Measurements from ENCODE around the gene AZU1. TPM values are rescaled to one million over a fixed set of nuclear protein-coding genes. Genes with fewer than 3 reads are reported as not detected.

Gene AZU1, protein sequence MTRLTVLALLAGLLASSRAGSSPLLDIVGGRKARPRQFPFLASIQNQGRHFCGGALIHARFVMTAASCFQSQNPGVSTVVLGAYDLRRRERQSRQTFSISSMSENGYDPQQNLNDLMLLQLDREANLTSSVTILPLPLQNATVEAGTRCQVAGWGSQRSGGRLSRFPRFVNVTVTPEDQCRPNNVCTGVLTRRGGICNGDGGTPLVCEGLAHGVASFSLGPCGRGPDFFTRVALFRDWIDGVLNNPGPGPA
- polyA plus RNA-seq (2011; rRNA removed) (0.15 and 0.31 TPM in 2 replicates), polyA plus RNA-seq (2017; fragmentation: RNase III; extraction: RNeasy Plus Mini Kit Qiagen cat#74134 plus additional on column Dnase treatment) (0.26 to 0.55 TPM (median 0.32 TPM) in 3 replicates), polyA minus RNA-seq (2011; rRNA and poly(A)+ RNA removed) (not detected in 2 replicates)
- 0.16 and 0.26 TPM in 2 replicates for polyA plus RNA-seq (2012; cell fraction: cytosol; rRNA removed)
- polyA plus RNA-seq (2012; cell fraction: nucleus; rRNA removed) = 4.7 and 5.9 TPM in 2 replicates

- ATAC-seq (peak; percentile 19 to 30; a peak in 1 of 6 replicates), DNase-seq (ENCODE audit: low read depth in 1 of 2, low spot score in 1 of 2) (no peak), FAIRE-seq (no peak)
- H3K4me1 ChIP-seq = peaks cover 7% of the 10 kb centered on the region; the same call in 2 of the 3 replicates
- 64% methylated on average over 5 of the region's 33 CpGs for WGBS (ENCODE audit: missing lambda C conversion rate)
- no peak within 1 kb of the TSS for H3K27ac ChIP-seq
- no peak within 1 kb of the TSS for H3K4me2 ChIP-seq
- POLR2A ChIA-PET = interaction anchor here (0.6 kb wide), 1 partner anchor 10 kb away, joined by 4 read pairs; no protein-coding TSS in a partner anchor
- H3K4me3 ChIP-seq = no peak within 1 kb of the TSS
- H3K9me3 ChIP-seq = no peaks in the 10 kb centered on the region
- TF ChIP-seq ZFP36 (IDR thresholded peaks at IDR 0.05; ENCODE audit: borderline replicate concordance, partially characterized antibody) (peak; percentile 33), MAX (IDR thresholded peaks at IDR 0.05) (no peak)
- CTCF ChIA-PET = interaction anchor here (1.6 kb wide), 1 partner anchor 58 kb away, joined by 10 read pairs; no protein-coding TSS in a partner anchor
Observed at GRCh38 chr19:827710-828321, at the start of gene AZU1. Gene AZU1, plus strand, starts transcription at chr19:827837. Its CDS starts 10 bp downstream, at chr19:827847.

- CTCF ChIA-PET = interaction anchor here (1.1 kb wide), 1 partner anchor 9 kb away, joined by 5 read pairs; no protein-coding TSS in a partner anchor
- TF ChIP-seq RARB (CRISPR knock-in tag; IDR thresholded peaks at IDR 0.05) (0 out of 2 replicates have a peak, but pooled peaks have one; percentile 21), REST (IDR thresholded peaks at IDR 0.05) (no peak), NR3C1 (IDR thresholded peaks at IDR 0.05) (no peak), TFCP2L1 (CRISPR knock-in tag; IDR thresholded peaks at IDR 0.05) (no peak), CHD4 (IDR thresholded peaks at IDR 0.05; ENCODE audit: borderline replicate concordance) (no peak), MYC (IDR thresholded peaks at IDR 0.05; ENCODE audit: borderline replicate concordance, low read length) (peak; percentile 89), BHLHE40 (IDR thresholded peaks at IDR 0.05; ENCODE audit: low read depth, low read length) (no peak), NFE2L2 (conservative IDR thresholded peaks at IDR 0.05; ENCODE audit: low read length) (no peak), CBX2 (IDR thresholded peaks at IDR 0.05; ENCODE audit: borderline replicate concordance, low read depth) (no peak), POLR2A (IDR thresholded peaks at IDR 0.05; ENCODE audit: low read length) (no peak), CEBPB (IDR thresholded peaks at IDR 0.05) (peak; percentile 84 to 96), RAD21 (conservative IDR thresholded peaks at IDR 0.05 in 1 of 2, IDR thresholded peaks at IDR 0.05 in 1 of 2) (0 out of 5 replicates have a peak, but pooled peaks of 1 of the 2 experiments have one; percentile 23), FOSL2 (IDR thresholded peaks at IDR 0.05) (no peak), FOSL2 (CRISPR knock-in tag; IDR thresholded peaks at IDR 0.05) (peak; percentile 39), RNF2 (IDR thresholded peaks at IDR 0.05; ENCODE audit: borderline replicate concordance, low read depth) (no peak), FOSB (CRISPR knock-in tag; IDR thresholded peaks at IDR 0.05) (no peak), EHF (CRISPR knock-in tag; IDR thresholded peaks at IDR 0.05) (peak; percentile 80; the same call in 1 of the 2 replicates), ZC3H11A (IDR thresholded peaks at IDR 0.05) (no peak), RCOR1 (IDR thresholded peaks at IDR 0.05; ENCODE audit: low read depth, low read length) (no peak)
- TF ChIP-seq, protein P1, sequence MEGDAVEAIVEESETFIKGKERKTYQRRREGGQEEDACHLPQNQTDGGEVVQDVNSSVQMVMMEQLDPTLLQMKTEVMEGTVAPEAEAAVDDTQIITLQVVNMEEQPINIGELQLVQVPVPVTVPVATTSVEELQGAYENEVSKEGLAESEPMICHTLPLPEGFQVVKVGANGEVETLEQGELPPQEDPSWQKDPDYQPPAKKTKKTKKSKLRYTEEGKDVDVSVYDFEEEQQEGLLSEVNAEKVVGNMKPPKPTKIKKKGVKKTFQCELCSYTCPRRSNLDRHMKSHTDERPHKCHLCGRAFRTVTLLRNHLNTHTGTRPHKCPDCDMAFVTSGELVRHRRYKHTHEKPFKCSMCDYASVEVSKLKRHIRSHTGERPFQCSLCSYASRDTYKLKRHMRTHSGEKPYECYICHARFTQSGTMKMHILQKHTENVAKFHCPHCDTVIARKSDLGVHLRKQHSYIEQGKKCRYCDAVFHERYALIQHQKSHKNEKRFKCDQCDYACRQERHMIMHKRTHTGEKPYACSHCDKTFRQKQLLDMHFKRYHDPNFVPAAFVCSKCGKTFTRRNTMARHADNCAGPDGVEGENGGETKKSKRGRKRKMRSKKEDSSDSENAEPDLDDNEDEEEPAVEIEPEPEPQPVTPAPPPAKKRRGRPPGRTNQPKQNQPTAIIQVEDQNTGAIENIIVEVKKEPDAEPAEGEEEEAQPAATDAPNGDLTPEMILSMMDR (IDR thresholded peaks at IDR 0.05) = no peak
- TF ChIP-seq, protein P2, sequence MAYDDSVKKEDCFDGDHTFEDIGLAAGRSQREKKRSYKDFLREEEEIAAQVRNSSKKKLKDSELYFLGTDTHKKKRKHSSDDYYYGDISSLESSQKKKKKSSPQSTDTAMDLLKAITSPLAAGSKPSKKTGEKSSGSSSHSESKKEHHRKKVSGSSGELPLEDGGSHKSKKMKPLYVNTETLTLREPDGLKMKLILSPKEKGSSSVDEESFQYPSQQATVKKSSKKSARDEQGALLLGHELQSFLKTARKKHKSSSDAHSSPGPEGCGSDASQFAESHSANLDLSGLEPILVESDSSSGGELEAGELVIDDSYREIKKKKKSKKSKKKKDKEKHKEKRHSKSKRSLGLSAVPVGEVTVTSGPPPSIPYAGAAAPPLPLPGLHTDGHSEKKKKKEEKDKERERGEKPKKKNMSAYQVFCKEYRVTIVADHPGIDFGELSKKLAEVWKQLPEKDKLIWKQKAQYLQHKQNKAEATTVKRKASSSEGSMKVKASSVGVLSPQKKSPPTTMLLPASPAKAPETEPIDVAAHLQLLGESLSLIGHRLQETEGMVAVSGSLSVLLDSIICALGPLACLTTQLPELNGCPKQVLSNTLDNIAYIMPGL (CRISPR knock-in tag; IDR thresholded peaks at IDR 0.05; ENCODE audit: borderline replicate concordance) = no peak
- TF ChIP-seq, protein P3, sequence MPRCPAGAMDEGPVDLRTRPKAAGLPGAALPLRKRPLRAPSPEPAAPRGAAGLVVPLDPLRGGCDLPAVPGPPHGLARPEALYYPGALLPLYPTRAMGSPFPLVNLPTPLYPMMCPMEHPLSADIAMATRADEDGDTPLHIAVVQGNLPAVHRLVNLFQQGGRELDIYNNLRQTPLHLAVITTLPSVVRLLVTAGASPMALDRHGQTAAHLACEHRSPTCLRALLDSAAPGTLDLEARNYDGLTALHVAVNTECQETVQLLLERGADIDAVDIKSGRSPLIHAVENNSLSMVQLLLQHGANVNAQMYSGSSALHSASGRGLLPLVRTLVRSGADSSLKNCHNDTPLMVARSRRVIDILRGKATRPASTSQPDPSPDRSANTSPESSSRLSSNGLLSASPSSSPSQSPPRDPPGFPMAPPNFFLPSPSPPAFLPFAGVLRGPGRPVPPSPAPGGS (IDR thresholded peaks at IDR 0.05) = no peak
Observed at GRCh38 chr19:778910-779653, 48.6 kb upstream of the AZU1 start.

More at GRCh38 chr19:778910-779653, 48.6 kb upstream of the AZU1 start:
- H3K4me1 ChIP-seq = peaks cover 30% of the 10 kb centered on the region
- 50% methylated on average over 34 of the region's 36 CpGs for WGBS (ENCODE audit: missing lambda C conversion rate)
- ATAC-seq (peak; percentile 41 to 72), FAIRE-seq (no peak), DNase-seq (ENCODE audit: low read depth in 1 of 2, low spot score in 1 of 2) (peak; percentile 52 to 92)
- no peaks in the 10 kb centered on the region for H3K9me3 ChIP-seq
- H3K4me2 ChIP-seq = peak overlapping the region; percentile 46
- H3K27ac ChIP-seq = peak overlapping the region; percentile 88 to 100
- POLR2A ChIA-PET = interaction anchor here (1.2 kb wide), 1 partner anchor 27 kb away, joined by 10 read pairs; no protein-coding TSS in a partner anchor
- H3K4me3 ChIP-seq = no peak overlapping the region
